Left ventricle myocardium inferior (tissue), 1 donor: ENCODE measurements around the gene PTPRG. TPM values are rescaled to one million over a fixed set of nuclear protein-coding genes. Genes with fewer than 3 reads are reported as not detected.
A peak's percentile ranks its signal among the peaks of the same experiment; 100 is the strongest.

ENCODE experiments used
- DNase-seq: peaks from one replicate; pipeline ENCODE4 v3.0.0-alpha.2; 2020
- H3K27ac ChIP-seq: fragments of 200-600 bp; replicated peaks from 2 replicates; pipeline ENCODE4 v1.8.0; 2021
- H3K27me3 ChIP-seq: fragments of 200-600 bp; 2 replicates; pipeline ENCODE4 v1.8.0; 2021; ENCODE audit warnings: low read depth
- H3K36me3 ChIP-seq: fragments of 200-600 bp; 2 replicates; pipeline ENCODE4 v1.8.0; 2021
- H3K4me1 ChIP-seq: fragments of 200-600 bp; 2 replicates; pipeline ENCODE4 v1.8.0; 2021
- H3K4me3 ChIP-seq: fragments of 200-600 bp; 2 replicates; pipeline ENCODE4 v1.8.0; 2021; ENCODE audit warnings: mild to moderate bottlenecking, moderate library complexity
- H3K9me3 ChIP-seq: fragments of 200-600 bp; replicated peaks from 2 replicates; pipeline ENCODE4 v1.8.0; 2021
- intact Hi-C: fragments of 100-400 bp; cut with micrococcal nuclease; formaldehyde crosslinking; loops from one replicate; pipeline ENCODE4 v1.11.0; 2022
- total RNA-seq: library from RNA; stranded (reverse); fragmentation: NEBNext Ultra II Directional; extraction: Animal tissue kit (Norgen Biotek cat#: 25700); gene quantifications from one replicate; pipeline ENCODE4 v1.2.1, GENCODE V29; 2021
- TF ChIP-seq, protein P1 (sequence below): fragments of 200-600 bp; IDR thresholded peaks from 2 replicates; pipeline ENCODE4 v1.8.0; 2021; ENCODE audit warnings: antibody characterized with exemption, mild to moderate bottlenecking, borderline replicate concordance
- donor health status: DM: no; HTN: yes; CAD: no; lungs with severe emphysema.

Gene PTPRG
- total RNA-seq, 1 donor from 2014 or later = 29.6 TPM

DNA sequence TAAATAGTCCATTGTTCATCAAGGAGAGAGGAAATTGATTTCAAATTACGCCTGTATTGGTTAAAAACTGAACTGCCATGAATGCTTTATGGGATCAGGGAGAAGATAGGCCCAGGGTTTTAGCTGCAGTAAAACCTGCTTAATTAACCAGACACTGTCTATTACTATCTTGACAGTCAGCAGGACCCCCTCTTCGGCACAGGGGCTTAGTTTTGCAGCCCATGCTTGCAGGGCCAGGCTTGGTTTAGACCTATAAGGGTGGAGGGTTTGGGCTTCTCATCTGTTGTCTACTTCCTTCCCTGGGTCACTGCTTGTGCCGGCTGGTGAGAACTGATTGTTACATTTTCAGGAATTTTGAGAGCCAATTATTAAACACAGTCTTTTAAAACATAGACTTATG is 41.1 kb downstream of the PTPRG start:
- TF ChIP-seq, protein P1, sequence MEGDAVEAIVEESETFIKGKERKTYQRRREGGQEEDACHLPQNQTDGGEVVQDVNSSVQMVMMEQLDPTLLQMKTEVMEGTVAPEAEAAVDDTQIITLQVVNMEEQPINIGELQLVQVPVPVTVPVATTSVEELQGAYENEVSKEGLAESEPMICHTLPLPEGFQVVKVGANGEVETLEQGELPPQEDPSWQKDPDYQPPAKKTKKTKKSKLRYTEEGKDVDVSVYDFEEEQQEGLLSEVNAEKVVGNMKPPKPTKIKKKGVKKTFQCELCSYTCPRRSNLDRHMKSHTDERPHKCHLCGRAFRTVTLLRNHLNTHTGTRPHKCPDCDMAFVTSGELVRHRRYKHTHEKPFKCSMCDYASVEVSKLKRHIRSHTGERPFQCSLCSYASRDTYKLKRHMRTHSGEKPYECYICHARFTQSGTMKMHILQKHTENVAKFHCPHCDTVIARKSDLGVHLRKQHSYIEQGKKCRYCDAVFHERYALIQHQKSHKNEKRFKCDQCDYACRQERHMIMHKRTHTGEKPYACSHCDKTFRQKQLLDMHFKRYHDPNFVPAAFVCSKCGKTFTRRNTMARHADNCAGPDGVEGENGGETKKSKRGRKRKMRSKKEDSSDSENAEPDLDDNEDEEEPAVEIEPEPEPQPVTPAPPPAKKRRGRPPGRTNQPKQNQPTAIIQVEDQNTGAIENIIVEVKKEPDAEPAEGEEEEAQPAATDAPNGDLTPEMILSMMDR = no peak
- H3K4me3 ChIP-seq = no peak overlapping the region
- peak overlapping the region; percentile 41 for H3K27ac ChIP-seq
- peaks cover 3% of the 10 kb centered on the region for H3K9me3 ChIP-seq
- H3K36me3 ChIP-seq = peaks cover 8% of the 10 kb centered on the region
- H3K4me1 ChIP-seq = peaks cover 71% of the 10 kb centered on the region
- intact Hi-C loops = no loop called here
- no peak for DNase-seq
- H3K27me3 ChIP-seq = no peaks in the 10 kb centered on the region

- Histone ChIP-seq H3K9me3 (peaks cover 3% of the 10 kb centered on the region), H3K4me3 (no peak overlapping the region), H3K27ac (no peak overlapping the region), H3K4me1 (peaks cover 67% of the 10 kb centered on the region), H3K27me3 (no peaks in the 10 kb centered on the region), H3K36me3 (peaks cover 8% of the 10 kb centered on the region)
- intact Hi-C loops = no loop called here
- DNase-seq = no peak
- TF ChIP-seq, protein P1 = no peak
Measured at GRCh38 chr3:61605589-61606175, 44.3 kb downstream of the PTPRG start.

DNA sequence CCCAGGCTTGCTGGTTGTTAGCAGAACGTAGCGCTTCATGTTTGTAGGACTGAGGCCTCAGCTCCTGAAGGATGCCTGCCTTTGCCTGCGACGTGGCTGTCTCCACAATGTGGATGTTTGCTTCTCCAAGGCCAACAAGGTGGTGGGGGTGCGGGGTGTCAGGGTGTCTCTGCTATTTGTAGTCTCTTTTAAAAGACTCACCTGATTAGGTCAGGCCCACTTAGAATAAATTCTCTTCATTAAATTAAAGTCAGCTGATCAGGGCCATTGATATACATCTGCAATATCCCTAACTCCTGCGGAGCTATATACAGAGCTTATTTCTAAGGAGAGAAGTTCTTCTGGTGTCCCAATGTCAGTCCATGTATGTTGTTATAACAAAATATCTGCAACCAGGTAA is 44.8 kb downstream of the PTPRG start:
- TF ChIP-seq, protein P1 = no peak
- H3K36me3 ChIP-seq = peaks cover 11% of the 10 kb centered on the region
- intact Hi-C loops = no loop called here
- H3K27ac ChIP-seq = no peak overlapping the region
- DNase-seq = no peak
- H3K27me3 ChIP-seq = no peaks in the 10 kb centered on the region
- peaks cover 61% of the 10 kb centered on the region for H3K4me1 ChIP-seq
- peaks cover 3% of the 10 kb centered on the region for H3K9me3 ChIP-seq
- H3K4me3 ChIP-seq = no peak overlapping the region

GRCh38 chr3:61608072-61608471 is 46.7 kb downstream of the PTPRG start:
- peaks cover 54% of the 10 kb centered on the region for H3K4me1 ChIP-seq

GRCh38 chr3:61608711-61609110 is 47.3 kb downstream of the PTPRG start:
- H3K4me1 ChIP-seq = peaks cover 57% of the 10 kb centered on the region
- H3K4me3 ChIP-seq = no peak overlapping the region
- TF ChIP-seq, protein P1 = no peak
- no peak for DNase-seq
- peaks cover 13% of the 10 kb centered on the region for H3K36me3 ChIP-seq
- H3K27ac ChIP-seq = no peak overlapping the region
- intact Hi-C loops = no loop called here
- no peaks in the 10 kb centered on the region for H3K27me3 ChIP-seq
- H3K9me3 ChIP-seq = no peaks in the 10 kb centered on the region

More at GRCh38 chr3:61608072-61608471, 46.7 kb downstream of the PTPRG start:
- no peak for DNase-seq
- Histone ChIP-seq H3K4me3 (no peak overlapping the region), H3K36me3 (peaks cover 13% of the 10 kb centered on the region), H3K27me3 (no peaks in the 10 kb centered on the region), H3K9me3 (peaks cover 3% of the 10 kb centered on the region), H3K27ac (no peak overlapping the region)
- TF ChIP-seq, protein P1 = no peak
- intact Hi-C loops = no loop called here
